ENCODE results near the gene BAG5.

The BAG5 gene

DNA sequence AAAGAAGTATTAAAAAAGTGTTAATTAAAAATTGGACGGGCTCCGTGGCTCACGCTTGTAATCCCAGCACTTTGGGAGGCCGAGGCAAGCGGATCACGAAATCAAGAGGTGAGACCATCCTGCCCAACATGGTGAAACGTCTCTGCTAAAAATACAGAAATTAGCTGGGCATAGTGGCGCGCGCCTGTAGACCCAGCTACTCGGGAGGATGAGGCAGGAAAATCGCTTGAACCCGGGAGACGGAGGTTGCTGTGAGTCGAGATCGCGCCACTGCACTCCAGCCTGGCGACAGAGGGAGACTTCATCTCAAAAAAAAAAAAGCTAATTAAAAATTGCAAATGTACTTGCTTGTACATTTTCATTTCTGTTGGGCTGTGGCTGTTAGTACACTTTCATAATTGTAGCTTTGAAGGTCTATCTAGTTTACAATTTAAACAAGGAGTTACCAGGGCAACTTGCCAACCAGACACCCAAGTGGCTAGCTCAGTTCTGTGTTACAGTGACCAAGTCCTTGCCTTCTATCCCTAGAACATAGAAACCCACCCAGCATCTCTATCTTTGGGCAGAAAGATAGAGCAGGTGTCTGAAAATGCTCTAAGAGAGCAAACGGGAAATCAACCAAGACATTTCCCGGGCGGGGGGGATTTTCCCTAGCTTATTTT, 1.5 kb upstream of the BAG5 start:
- no peak for DNase-seq (ENCODE audit: low read depth)

DNA sequence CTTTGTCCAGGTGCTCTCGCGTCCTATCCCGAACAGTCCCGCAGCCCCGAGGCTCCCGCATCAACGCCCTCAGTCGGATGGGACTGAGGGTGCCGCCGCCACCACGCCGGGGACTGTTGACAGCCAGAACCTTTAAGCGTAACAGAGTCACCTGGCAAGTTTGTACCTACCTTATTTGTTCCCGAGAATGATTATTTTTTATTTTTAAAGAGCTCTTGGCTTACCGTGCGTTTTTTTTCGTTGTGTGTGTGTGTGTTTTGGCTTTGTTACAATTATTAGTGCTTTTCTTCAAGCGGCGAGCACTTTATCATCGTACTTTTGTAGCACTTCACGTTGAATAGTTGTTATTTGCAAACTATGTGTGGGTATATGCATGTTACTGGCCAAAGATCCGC, 766 bp upstream of the BAG5 start:
- no peak for DNase-seq (ENCODE audit: low read depth)

DNA sequence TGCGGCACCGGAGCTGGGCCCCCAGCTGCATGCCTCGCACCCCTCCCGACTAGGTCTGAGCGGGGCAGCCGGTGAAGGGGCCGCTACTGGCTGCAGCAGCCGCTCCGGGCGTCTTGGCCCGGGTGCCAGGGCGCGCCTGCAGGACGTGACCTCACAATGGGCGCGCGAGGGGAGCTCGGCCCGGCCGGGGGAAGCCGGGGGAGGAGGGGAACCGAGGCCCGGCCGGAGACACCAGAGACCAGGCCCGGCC, 353 bp downstream of the BAG5 start:
- DNase-seq (ENCODE audit: low read depth), result no peak

DNA sequence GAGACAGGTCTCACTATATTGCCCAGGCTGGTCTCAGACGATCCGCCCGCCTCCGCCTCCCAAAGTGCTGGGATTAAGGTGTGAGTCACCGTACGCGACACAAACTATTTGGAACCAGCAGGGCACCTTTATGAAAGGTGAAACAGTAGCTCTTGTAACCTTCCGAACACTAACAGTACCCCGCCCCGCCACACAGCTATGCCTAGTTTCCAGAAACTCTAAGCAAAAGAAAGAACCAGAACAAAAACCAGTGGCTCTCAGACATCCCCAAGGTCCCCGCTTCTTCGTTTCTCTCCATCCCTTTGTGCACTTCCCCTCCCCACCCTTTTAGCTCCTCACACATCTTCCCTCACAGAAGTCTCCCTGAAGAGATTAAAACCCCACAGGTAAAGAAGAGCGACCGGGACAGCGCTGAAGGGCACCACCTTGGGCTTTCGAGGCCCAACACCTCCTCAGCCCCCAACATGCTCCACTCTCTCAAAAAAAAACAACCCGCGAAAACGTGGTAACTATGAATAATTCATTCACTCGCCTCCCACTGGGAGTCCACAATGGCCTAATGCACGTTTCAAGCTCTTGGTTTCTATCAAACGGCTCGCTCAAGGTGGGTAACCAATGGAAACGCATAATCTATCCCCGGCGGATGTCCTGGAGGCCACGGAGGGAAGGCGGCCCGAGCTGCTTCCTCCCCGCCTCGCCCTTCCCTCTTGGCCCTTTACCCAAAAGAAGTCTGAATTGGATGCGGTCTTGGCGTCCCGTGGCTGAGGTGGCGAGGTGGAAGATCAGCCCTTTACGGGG, 877 bp downstream of the BAG5 start:
- no peak for DNase-seq (ENCODE audit: low read depth)

DNA sequence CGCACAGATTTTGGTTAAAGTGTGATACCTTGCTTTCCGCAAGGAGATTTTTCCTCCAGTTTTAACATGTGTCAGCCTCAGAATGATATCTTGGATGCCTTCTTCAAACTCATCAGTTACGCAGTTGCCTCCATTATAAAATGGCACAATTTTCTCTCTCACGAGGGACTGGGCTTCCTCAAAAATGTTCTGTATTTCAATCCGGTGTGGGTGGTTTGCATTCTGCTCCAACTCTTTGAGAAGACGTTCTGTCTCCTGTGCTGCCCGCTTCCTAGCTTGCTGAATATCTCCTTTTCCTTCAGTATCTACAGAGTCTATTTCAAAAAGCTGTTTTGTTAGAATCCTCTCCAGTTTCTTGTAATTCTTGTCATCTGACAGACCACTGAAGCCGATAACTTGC, 1.8 kb downstream of the BAG5 start:
- no peak for DNase-seq (ENCODE audit: low read depth)

DNA sequence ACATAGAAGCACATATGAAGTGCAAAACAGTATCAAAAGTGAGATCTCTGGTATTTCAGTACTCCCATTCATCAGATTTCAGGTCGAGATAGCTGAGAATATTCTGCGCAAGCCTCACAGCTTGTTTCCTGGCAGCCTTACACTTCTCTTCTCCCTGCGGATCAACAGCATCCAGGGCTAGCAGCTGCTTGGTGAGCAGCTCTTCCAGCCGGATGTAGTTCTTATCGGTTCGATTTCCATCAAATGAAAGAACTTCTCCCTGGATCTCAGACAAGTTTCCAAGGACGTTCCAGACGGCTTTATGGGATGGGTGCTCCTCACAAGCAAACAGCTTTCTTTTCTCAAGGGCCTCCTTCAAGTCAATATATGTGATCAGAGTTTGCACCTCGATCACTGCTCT, 2.7 kb downstream of the BAG5 start:
- DNase-seq (ENCODE audit: low read depth), result no peak

DNA sequence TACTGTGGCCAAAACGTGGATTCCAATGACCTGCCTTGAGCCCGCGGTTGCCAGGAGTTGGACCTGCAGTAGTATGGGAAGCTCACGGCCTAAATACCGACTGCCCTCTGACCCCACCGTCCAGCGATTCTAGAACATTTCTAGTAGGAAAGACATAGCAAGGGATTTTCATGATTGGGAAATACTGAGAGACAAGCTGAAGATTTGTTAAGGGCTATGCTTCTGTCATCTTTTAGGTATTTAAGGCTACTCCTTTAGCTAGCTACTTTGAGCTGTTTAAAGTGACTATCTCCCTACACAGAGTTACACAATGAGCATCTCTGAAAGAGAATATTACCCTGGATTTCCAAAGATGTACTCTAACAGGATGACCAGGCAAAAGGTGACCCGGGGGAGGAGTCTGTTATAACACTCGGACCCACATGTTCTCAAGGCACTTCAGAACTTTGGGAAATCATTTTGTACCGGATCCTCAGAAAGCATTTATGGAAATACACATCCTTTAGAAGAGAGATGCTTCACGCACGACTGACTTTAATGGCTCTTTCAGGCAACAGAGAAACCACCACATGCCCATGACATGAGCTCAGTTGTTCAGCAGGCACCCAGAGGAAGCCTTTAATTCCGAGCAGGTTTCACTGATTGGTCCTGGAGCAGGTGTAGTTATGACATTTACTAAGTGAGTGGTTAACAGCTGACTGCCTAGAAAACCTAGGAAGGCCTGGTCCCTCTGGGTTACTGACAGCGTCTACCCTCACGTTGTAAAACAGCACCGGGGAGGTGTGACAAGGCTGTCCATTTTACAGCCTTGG, 4.2 kb downstream of the BAG5 start:
- peak; percentile 41 for DNase-seq (ENCODE audit: low read depth)

DNA sequence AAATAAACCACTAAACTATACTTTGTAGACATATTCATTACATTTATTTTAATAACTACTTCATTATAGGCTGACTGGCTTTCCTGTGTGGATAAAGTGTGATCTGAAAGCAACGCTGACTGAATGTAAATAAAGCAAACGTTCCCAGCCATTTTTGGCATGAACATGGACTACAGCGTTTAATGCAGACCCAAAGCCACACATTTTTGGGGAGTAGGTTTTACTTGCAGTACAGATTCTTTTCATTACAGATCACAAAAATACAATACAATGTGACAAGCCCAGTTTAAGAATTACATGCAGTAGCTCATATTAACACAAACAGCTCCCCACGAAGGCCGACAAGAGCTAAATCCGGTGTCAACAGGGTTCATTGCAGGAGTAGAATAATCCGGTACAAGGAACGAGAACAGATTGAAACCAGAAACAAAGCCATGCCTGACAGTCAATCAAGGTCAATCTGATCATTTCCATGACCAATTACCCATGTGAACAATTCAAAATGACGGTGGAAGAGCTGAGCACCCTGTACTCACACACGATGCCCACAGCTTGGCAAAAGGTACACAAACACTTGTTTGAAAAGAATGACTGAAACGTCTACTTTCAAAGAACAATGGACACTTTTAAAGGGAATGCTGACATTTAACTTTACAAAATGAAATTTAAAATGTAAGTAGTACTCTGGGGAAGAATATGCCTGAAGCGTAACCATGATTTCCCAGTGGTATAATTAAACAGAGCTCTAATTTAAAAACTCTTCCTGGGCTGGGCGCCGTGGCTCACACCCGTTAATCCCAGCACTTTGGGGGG, 5.3 kb downstream of the BAG5 start:
- no peak for DNase-seq (ENCODE audit: low read depth)

DNA sequence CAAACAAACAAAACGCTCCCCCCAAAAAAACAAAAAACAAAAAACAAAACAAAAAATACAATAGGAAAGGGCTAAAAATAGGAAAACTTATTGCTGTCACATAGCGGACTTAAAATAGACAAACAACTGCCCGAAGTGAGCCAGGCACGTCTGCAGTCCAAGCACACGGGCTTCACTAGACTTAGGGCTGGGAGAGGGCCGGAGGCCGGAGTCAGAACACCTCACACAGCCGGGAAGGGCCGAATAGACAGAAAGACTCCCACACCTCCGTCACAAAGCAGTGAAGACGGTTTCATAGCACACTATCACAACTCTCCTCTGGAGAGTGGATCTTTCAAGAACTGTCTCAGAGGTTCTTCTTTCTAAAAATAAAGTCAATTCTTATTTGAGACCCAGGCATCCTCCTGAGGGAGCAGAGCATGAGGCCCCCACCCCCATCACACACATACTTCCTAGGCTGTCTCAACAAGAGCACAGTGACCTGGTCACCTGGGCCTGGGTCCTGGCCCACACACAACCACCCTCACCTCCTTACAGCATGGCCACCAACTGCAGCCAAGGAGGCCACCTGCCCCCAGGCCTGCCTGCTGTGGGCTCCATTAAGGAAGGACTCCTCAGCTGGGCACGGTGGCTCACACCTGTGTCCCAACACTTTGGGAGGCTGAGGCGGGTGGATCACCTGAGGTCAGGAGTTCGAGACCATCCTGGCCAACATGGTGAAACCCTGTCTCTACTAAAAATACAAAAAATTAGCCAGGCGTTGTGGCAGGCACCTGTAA, 6.7 kb downstream of the BAG5 start:
- no peak for DNase-seq (ENCODE audit: low read depth)

DNA sequence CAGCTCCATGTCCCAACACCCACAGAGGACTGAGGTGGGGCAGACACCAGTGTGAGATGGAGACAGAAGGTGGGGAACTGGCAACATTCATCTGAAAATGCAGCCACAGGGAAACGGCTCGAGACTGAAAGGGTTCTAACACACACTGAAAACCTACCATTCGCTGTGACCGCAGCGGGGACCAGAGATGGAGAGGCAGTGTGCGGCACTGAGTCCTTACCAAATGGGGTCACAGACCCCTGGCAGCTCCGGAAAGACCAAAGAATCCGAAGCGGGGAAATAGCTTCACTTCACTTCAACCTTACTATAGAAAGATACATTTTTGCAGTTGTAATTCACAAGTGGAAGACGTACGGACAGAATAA, 9.6 kb downstream of the BAG5 start:
- DNase-seq (ENCODE audit: low read depth), result no peak

DNA sequence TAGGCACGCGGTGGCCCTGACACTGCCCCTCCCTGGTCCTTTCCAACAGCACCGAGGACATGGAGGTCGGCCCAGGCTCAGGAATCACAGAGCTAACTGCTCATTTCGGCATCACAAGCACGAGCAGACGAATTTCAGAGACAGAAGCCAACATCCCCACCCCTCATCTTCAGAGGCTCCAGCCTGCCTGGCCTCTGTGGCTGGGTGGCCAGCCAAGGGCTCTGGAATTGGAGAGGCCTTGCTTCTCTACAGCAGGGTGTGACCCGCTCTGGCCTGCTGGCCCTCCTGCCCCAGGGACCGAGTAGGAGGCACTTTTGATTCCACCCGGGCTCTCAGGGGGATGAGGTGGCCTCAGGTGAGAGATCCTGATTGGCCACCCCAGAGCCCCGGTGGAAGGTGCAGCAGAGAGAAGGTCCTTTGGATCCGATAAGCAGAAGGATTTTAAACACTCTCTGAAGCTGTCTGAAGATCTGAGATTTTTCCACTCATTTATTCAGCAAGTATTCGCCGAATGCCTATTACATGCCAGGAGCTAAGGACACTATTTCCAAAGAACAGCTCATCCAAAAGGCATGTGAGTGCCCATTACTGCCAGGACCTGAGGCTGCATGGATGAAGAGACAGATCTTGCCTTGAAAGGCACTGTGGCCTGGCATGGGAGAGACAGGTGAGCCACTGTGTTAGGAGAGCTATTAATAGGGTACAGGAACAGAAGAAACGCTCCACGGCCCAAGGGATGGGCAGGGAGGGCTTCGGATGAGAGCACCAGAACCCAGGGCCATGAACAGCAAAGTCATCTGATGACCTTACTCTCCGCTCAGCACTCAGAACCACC, 10.2 kb downstream of the BAG5 start:
- DNase-seq (ENCODE audit: low read depth), result no peak

DNA sequence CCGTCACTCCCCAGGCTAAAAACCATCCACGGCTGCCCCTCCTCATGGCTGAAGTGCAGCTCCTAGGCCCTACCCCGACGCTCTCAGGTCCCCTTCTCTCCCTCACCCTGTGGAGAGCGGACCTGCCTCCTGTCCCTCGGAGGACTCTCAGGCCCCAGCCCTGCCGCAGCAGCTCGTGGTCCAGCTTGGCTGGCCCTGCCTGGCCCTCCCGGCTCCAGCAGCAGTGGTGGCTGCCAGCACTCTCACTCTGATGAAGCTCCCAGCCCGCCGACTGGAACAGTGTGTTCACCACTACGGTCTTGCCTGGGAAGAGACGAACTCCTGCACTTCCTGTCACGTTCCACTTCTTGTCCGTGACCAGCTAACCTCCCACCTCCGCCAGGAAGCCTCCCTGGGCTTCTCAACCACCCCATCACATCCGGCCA, 11.1 kb downstream of the BAG5 start:
- DNase-seq (ENCODE audit: low read depth), result no peak

DNA sequence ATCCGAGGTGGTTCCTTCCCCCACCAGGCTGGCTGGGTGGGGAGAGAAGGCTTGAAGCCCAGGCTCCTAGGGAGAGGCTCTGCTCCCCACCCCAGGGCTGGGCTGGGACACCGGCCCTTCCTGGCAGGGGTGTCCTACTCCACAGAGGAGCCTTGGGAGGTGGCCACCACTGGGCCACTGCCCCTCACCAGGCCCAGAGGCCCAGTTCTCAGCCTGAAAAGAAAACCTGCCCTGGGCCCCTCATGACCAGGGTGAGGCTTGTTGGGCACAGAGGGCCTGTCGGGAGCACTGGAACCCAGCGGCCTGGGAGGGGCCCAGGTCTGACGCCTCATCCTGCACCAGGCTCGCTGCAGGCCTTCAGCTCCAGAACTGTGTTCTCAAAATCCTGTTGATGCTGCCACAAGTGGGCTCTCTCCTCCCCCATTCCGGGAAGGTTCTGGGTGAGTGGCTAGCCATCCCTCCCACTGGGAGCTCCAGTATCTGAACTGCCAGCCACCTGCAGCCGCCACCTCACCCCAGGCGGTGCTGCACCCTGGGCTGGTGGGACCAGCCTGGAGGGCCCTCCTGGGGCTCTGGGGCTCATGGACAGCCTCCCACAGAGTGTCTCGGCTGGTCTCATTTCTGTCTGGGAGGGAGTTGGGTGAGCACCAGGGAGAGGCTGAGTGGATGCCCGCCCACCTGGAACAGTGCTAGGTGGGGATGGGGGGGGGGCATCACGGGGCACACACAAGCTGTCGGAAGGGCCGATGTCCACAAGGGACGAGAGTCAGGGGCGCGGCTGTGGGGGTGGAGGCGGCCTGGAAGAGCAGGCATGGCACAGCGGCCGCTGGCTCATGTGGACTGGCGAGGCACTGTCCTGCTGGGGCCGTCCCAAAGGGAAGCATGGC, 11.8 kb downstream of the BAG5 start:
- DNase-seq (ENCODE audit: low read depth), result no peak

DNA sequence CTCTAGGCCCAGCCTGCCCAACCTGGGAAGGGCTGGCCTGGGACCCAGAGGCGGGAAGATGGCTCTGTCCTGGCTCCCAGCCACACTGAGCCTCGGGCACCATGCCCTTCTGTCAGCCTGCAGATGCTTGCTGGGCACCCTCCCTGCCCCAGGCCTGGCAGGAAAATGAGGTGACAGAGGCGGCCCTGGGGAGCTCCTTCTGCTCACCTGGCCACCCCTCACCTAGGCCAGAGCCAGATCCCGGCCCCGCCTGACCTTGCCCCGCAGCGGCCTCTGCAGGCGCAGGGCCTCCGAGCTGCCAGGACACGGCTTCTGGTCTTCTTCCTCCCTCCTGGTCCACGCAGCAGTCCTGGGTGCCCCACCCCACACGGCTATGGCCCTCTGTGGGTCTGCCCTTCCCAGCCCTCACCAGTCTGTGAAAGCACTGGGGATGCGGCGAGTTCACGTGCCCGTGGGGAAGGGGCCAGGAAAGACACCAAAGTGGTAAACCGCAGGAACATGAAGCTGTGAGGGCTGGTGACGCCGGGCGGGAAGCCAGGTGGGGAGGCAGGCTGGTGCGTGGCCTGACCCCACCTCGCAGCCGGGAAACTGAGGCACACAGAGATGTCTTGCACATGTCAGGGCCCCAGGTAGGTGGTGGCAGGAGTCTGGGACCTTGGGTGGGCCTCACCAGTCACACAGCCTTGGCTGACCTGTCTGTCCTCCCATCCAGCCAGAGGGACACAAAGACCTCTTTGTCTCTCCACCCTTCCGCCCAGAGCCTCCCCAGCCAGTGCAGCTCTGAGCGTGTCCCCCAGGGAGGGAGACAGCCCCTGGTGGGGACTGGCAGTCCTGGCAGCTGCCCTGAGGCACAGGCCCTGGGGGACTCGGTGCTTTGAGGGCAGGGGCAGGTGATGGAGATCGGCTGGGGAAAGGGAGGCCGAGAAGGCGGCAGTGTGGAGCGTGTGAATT, 12.8 kb downstream of the BAG5 start:
- DNase-seq (ENCODE audit: low read depth), result no peak

DNA sequence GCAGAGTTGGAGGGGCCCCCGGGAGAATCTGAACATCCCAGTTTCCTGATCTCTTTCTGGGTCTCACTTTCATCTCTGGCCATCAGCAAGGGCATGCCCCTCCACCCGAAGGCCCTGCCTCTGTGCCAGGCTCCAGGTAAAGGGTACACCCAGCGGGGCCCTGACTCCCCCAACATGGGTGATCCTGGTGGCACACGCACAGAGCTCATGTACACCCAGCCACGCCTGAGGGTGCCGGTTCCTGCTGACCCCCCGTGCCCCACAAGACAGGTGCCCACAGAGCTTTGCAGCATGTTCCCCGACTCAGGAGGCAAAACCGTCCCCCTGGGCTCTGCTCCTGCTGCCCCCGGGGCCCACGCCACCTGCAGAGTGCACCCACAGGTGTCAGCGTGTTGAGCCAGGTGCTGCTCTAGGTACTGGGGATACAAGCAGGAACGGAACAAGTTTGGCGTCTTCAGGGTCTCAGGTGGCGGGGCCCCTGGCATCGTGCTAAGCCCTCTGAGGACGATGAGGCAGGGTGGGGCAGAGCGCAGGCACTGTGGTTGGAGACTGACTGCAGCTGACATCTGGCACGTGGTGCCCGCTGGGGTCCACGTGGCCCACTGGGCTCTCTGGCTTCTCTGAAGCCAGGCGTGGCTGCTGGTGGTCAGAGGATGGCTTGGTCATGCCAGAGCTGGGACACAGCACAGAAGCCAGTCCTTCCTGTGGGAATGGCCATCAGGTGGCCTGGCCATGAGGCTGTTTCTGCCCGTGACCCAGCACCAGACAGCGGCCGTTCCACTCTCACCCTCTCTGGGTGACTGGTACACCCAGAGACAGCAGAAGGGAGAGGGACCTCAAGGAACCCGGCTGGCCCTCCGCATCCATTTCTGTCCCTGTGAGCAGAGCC, 13.8 kb downstream of the BAG5 start:
- no peak for DNase-seq (ENCODE audit: low read depth)

DNA sequence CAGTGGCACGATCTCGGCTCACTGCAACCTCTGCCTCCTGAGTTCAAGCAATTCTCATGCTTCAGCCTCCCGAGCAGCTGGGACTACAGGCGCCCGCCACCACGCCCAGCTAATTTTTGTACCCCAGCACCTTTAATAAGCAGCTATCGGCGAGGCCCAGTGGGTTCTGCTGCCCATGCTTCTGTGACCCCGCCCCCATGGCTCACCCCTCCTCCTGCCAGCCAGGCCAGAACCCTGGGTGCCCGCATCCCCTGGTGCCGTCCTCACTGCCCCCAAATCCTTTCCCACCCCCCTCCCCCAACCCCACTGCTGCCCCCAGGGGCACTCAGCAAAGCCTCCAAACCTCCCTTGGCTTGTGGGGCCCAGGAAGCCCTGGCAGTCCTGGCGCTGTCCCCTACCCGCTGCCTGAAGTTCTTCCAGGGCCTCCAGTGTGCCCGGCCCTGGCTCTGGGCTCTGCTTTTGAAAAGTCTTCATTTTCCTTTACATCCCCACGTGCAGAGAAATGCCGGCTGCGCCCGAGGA, 14.5 kb downstream of the BAG5 start:
- no peak for DNase-seq (ENCODE audit: low read depth)

DNA sequence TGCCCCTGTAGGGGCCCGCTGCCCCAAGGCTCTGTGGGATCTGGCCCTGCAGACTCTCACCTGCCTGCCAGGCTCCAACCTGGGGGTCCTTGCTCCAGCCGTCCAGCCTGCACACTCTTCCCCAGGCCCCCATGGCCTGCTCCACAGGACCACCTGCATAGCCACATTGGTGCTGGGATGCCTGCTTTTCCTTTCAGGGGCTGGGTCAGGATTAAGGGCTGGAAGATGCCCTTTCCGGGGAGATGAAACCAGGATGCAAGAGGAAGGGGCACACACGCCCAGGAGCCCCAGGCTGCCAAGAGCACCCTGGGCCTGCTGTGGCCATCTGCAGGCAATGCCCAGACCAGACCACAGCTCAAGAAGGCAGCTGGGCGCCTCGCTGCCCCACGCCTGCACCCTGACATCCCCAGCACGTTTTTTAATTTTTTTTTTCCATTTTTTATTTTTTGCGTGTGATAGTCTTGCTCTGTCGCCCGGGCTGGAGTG, 15.0 kb downstream of the BAG5 start:
- DNase-seq (ENCODE audit: low read depth), result no peak

Measured in non-pigmented ciliary epithelial cell (primary cell).